ENCODE measurements around the gene TMEM138.

Gene TMEM138

GRCh38 chr11:61353131-61354067, 8.8 kb upstream of the TMEM138 start:
- WGBS, 2 experiments (ENCODE audit: insufficient coverage in 2 of 2), result 92 to 94% methylated on average over 12 to 13 of the region's 15 CpGs
- no peak overlapping the region for H3K27ac ChIP-seq (ENCODE audit: low read depth, low read length, severe bottlenecking)
- H3K4me3 ChIP-seq (ENCODE audit: extremely low read depth, insufficient read depth, low read length, poor library complexity, severe bottlenecking), result no peak overlapping the region
- no peaks in the 10 kb centered on the region for H3K9me3 ChIP-seq (ENCODE audit: control insufficient read depth, low read length)
- H3K4me1 ChIP-seq (ENCODE audit: control insufficient read depth, insufficient read depth, low read length, poor library complexity, severe bottlenecking), result no peaks in the 10 kb centered on the region
- peaks cover 35% of the 10 kb centered on the region for H3K36me3 ChIP-seq (ENCODE audit: control insufficient read depth, insufficient read depth, low read length)

- no peak overlapping the region for H3K4me3 ChIP-seq (ENCODE audit: extremely low read depth, insufficient read depth, low read length, poor library complexity, severe bottlenecking)
- H3K36me3 ChIP-seq (ENCODE audit: control insufficient read depth, insufficient read depth, low read length), result peaks cover 30% of the 10 kb centered on the region
- H3K27ac ChIP-seq (ENCODE audit: low read depth, low read length, severe bottlenecking), result no peak overlapping the region
- no peaks in the 10 kb centered on the region for H3K9me3 ChIP-seq (ENCODE audit: control insufficient read depth, low read length)
- 100% methylated on average over 1 of the region's 2 CpGs; no CpG with 5 or more reads in 1 of the 2 experiments for WGBS, 2 experiments (ENCODE audit: insufficient coverage in 2 of 2)
- no peaks in the 10 kb centered on the region for H3K4me1 ChIP-seq (ENCODE audit: control insufficient read depth, insufficient read depth, low read length, poor library complexity, severe bottlenecking)
Observed at GRCh38 chr11:61354208-61354607, 8.0 kb upstream of the TMEM138 start.

GRCh38 chr11:61356706-61357105, 5.5 kb upstream of the TMEM138 start:
- WGBS, 2 experiments (ENCODE audit: insufficient coverage in 2 of 2), result 100% methylated on average over 1 to 3 of the region's 4 CpGs
- no peak overlapping the region for H3K27ac ChIP-seq (ENCODE audit: low read depth, low read length, severe bottlenecking)
- peaks cover 16% of the 10 kb centered on the region for H3K36me3 ChIP-seq (ENCODE audit: control insufficient read depth, insufficient read depth, low read length)
- no peaks in the 10 kb centered on the region for H3K9me3 ChIP-seq (ENCODE audit: control insufficient read depth, low read length)
- H3K4me3 ChIP-seq (ENCODE audit: extremely low read depth, insufficient read depth, low read length, poor library complexity, severe bottlenecking), result no peak overlapping the region
- H3K4me1 ChIP-seq (ENCODE audit: control insufficient read depth, insufficient read depth, low read length, poor library complexity, severe bottlenecking), result peaks cover 3% of the 10 kb centered on the region

- WGBS, 2 experiments (ENCODE audit: insufficient coverage in 2 of 2), result 94 to 96% methylated on average over 6 of the region's 9 CpGs
- H3K27ac ChIP-seq (ENCODE audit: low read depth, low read length, severe bottlenecking), result no peak overlapping the region
- H3K36me3 ChIP-seq (ENCODE audit: control insufficient read depth, insufficient read depth, low read length), result peaks cover 16% of the 10 kb centered on the region
- H3K4me1 ChIP-seq (ENCODE audit: control insufficient read depth, insufficient read depth, low read length, poor library complexity, severe bottlenecking), result peaks cover 3% of the 10 kb centered on the region
- no peak overlapping the region for H3K4me3 ChIP-seq (ENCODE audit: extremely low read depth, insufficient read depth, low read length, poor library complexity, severe bottlenecking)
- H3K9me3 ChIP-seq (ENCODE audit: control insufficient read depth, low read length), result no peaks in the 10 kb centered on the region
Observed at GRCh38 chr11:61357233-61357893, 4.8 kb upstream of the TMEM138 start.

GRCh38 chr11:61357894-61358239, 4.3 kb upstream of the TMEM138 start:
- Histone ChIP-seq H3K36me3 (ENCODE audit: control insufficient read depth, insufficient read depth, low read length) (peaks cover 13% of the 10 kb centered on the region), H3K9me3 (ENCODE audit: control insufficient read depth, low read length) (no peaks in the 10 kb centered on the region), H3K4me1 (ENCODE audit: control insufficient read depth, insufficient read depth, low read length, poor library complexity, severe bottlenecking) (peaks cover 3% of the 10 kb centered on the region), H3K4me3 (ENCODE audit: extremely low read depth, insufficient read depth, low read length, poor library complexity, severe bottlenecking) (no peak overlapping the region), H3K27ac (ENCODE audit: low read depth, low read length, severe bottlenecking) (no peak overlapping the region)
- 97 to 100% methylated on average over 5 of the region's 6 CpGs for WGBS, 2 experiments (ENCODE audit: insufficient coverage in 2 of 2)

GRCh38 chr11:61358566-61358965, 3.6 kb upstream of the TMEM138 start:
- Histone ChIP-seq H3K36me3 (ENCODE audit: control insufficient read depth, insufficient read depth, low read length) (peaks cover 7% of the 10 kb centered on the region), H3K9me3 (ENCODE audit: control insufficient read depth, low read length) (no peaks in the 10 kb centered on the region), H3K4me3 (ENCODE audit: extremely low read depth, insufficient read depth, low read length, poor library complexity, severe bottlenecking) (no peak overlapping the region), H3K27ac (ENCODE audit: low read depth, low read length, severe bottlenecking) (no peak overlapping the region), H3K4me1 (ENCODE audit: control insufficient read depth, insufficient read depth, low read length, poor library complexity, severe bottlenecking) (peaks cover 8% of the 10 kb centered on the region)
- WGBS, 2 experiments (ENCODE audit: insufficient coverage in 2 of 2), result 87 to 100% methylated on average over 3 to 7 of the region's 11 CpGs

- peaks cover 8% of the 10 kb centered on the region for H3K4me1 ChIP-seq (ENCODE audit: control insufficient read depth, insufficient read depth, low read length, poor library complexity, severe bottlenecking)
- no peak overlapping the region for H3K4me3 ChIP-seq (ENCODE audit: extremely low read depth, insufficient read depth, low read length, poor library complexity, severe bottlenecking)
- peaks cover 11% of the 10 kb centered on the region for H3K36me3 ChIP-seq (ENCODE audit: control insufficient read depth, insufficient read depth, low read length)
- no peak overlapping the region for H3K27ac ChIP-seq (ENCODE audit: low read depth, low read length, severe bottlenecking)
- H3K9me3 ChIP-seq (ENCODE audit: control insufficient read depth, low read length), result no peaks in the 10 kb centered on the region
- WGBS, 2 experiments (ENCODE audit: insufficient coverage in 2 of 2), result 88 to 98% methylated on average over 5 of the region's 6 CpGs
Observed at GRCh38 chr11:61359516-61359915, 2.7 kb upstream of the TMEM138 start.

- H3K4me3 ChIP-seq (ENCODE audit: extremely low read depth, insufficient read depth, low read length, poor library complexity, severe bottlenecking), result peak overlapping the region; percentile 74
- H3K27ac ChIP-seq (ENCODE audit: low read depth, low read length, severe bottlenecking), result peak overlapping the region; percentile 100
- no peaks in the 10 kb centered on the region for H3K9me3 ChIP-seq (ENCODE audit: control insufficient read depth, low read length)
- 2 to 3% methylated on average over 16 to 18 of the region's 22 CpGs for WGBS, 2 experiments (ENCODE audit: insufficient coverage in 2 of 2)
- H3K4me1 ChIP-seq (ENCODE audit: control insufficient read depth, insufficient read depth, low read length, poor library complexity, severe bottlenecking), result peaks cover 8% of the 10 kb centered on the region
- peaks cover 28% of the 10 kb centered on the region for H3K36me3 ChIP-seq (ENCODE audit: control insufficient read depth, insufficient read depth, low read length)
Observed at GRCh38 chr11:61361237-61361740, 885 bp upstream of the TMEM138 start.

- peaks cover 8% of the 10 kb centered on the region for H3K4me1 ChIP-seq (ENCODE audit: control insufficient read depth, insufficient read depth, low read length, poor library complexity, severe bottlenecking)
Observed at GRCh38 chr11:61362542-61362875, 335 bp downstream of the TMEM138 start.

GRCh38 chr11:61364012-61364675, 2.0 kb downstream of the TMEM138 start:
- H3K27ac ChIP-seq (ENCODE audit: low read depth, low read length, severe bottlenecking), result no peak overlapping the region
- H3K36me3 ChIP-seq (ENCODE audit: control insufficient read depth, insufficient read depth, low read length), result peaks cover 57% of the 10 kb centered on the region
- peaks cover 8% of the 10 kb centered on the region for H3K4me1 ChIP-seq (ENCODE audit: control insufficient read depth, insufficient read depth, low read length, poor library complexity, severe bottlenecking)
- no peak overlapping the region for H3K4me3 ChIP-seq (ENCODE audit: extremely low read depth, insufficient read depth, low read length, poor library complexity, severe bottlenecking)
- H3K9me3 ChIP-seq (ENCODE audit: control insufficient read depth, low read length), result no peaks in the 10 kb centered on the region
- WGBS, 2 experiments (ENCODE audit: insufficient coverage in 2 of 2), result 94 to 100% methylated on average over 3 to 4 of the region's 5 CpGs

More at GRCh38 chr11:61362542-61362875, 335 bp downstream of the TMEM138 start:
- WGBS, 2 experiments (ENCODE audit: insufficient coverage in 2 of 2), result 0 to 3% methylated on average over 11 to 12 of the region's 12 CpGs
- Histone ChIP-seq H3K9me3 (ENCODE audit: control insufficient read depth, low read length) (no peaks in the 10 kb centered on the region), H3K27ac (ENCODE audit: low read depth, low read length, severe bottlenecking) (peak overlapping the region; percentile 100), H3K4me3 (ENCODE audit: extremely low read depth, insufficient read depth, low read length, poor library complexity, severe bottlenecking) (peak overlapping the region; percentile 74), H3K36me3 (ENCODE audit: control insufficient read depth, insufficient read depth, low read length) (peaks cover 40% of the 10 kb centered on the region)
